KOPT-K1 (cell line): ENCODE measurements around the gene EEFSEC.

Experiments
- H3K27ac ChIP-seq: fragments of 200-600 bp; sonication (generic); 2 replicates; pipeline ENCODE4 v1.5.1; 2016; ENCODE audit warnings: antibody characterized with exemption, mild to moderate bottlenecking, low read depth, low read length; ENCODE audit not compliant: poor library complexity, severe bottlenecking
- H3K36me3 ChIP-seq: fragments of 200-600 bp; sonication (generic); 2 replicates; pipeline ENCODE4 v1.5.1; 2017; ENCODE audit warnings: antibody characterized with exemption, mild to moderate bottlenecking, low read length, moderate library complexity; ENCODE audit not compliant: insufficient read depth
- H3K9me3 ChIP-seq: fragments of 200-600 bp; sonication (generic); 2 replicates; pipeline ENCODE4 v1.5.1; 2017; ENCODE audit warnings: antibody characterized with exemption, low read length, mild to moderate bottlenecking; ENCODE audit not compliant: insufficient read depth, poor library complexity, severe bottlenecking

Gene EEFSEC

DNA sequence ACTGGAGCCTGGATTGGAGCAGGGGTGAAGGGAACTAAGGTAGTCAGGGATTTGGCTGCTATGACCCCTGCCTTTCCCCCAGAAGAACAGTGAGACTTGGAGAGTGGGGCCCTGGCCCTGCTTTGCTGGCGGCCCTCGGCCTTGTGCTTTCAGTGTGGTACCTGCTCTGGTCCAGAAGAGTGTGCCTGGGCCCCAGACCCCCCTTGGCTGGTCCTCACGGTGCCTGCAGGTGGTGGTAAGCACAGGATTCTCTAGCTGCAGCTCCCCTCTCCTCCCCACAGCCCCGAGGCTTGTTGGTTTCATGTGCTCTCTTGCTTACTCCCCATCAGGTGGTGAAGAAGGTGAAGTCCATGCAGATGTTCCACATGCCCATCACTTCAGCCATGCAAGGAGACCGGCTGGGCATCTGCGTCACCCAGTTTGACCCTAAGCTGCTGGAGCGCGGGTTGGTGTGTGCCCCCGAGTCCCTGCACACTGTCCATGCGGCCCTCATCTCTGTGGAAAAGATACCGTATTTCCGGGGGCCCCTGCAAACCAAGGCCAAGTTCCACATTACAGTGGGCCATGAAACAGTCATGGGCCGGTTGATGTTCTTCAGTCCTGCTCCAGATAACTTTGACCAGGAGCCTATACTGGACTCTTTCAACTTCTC lies 187.7 kb downstream of the EEFSEC start:
- no peaks in the 10 kb centered on the region for H3K9me3 ChIP-seq
- peaks cover 39% of the 10 kb centered on the region; the same call in 1 of the 2 replicates for H3K36me3 ChIP-seq
- no peak overlapping the region for H3K27ac ChIP-seq

DNA sequence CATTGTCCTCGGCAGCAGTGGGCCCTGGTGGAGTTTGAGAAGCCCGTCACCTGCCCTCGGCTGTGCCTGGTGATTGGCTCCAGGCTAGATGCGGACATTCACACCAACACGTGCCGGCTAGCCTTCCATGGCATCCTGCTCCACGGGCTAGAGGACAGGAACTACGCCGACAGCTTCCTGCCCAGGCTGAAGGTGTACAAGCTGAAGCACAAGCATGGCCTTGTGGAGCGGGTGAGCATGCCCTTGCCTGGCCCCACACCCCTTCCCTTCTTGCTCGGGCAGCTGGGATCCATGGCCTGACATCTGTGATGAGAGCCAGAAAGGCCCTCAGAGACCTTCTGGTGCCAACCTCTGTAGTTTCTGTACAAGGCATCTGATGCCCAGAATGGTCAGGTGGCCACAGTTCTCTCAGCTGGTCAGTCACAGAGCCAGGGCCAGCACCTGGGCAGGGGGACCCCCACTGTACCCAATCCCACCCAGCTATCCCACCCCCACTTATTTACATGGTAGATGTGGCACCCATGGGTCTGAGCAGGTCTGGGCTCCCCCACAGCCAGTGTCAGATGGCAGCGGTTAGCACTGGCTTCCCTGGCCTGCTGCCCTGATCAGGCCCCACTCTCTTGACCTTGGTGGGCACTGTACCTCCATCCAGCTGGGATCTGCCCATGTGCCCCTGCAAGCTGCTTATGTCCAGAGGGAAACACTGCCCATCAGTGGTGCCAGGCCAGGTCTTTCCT lies 188.5 kb downstream of the EEFSEC start:
- H3K36me3 ChIP-seq: peaks cover 39% of the 10 kb centered on the region; the same call in 1 of the 2 replicates
- no peaks in the 10 kb centered on the region for H3K9me3 ChIP-seq
- H3K27ac ChIP-seq: no peak overlapping the region

- Histone ChIP-seq H3K27ac (no peak overlapping the region), H3K36me3 (peaks cover 30% of the 10 kb centered on the region; the same call in 1 of the 2 replicates), H3K9me3 (no peaks in the 10 kb centered on the region)
Observed at GRCh38 chr3:128342701-128343180, 189.5 kb downstream of the EEFSEC start.

GRCh38 chr3:128343287-128344051 lies 190.2 kb downstream of the EEFSEC start:
- H3K9me3 ChIP-seq: no peaks in the 10 kb centered on the region
- no peak overlapping the region for H3K27ac ChIP-seq
- peaks cover 25% of the 10 kb centered on the region; the same call in 1 of the 2 replicates for H3K36me3 ChIP-seq

DNA sequence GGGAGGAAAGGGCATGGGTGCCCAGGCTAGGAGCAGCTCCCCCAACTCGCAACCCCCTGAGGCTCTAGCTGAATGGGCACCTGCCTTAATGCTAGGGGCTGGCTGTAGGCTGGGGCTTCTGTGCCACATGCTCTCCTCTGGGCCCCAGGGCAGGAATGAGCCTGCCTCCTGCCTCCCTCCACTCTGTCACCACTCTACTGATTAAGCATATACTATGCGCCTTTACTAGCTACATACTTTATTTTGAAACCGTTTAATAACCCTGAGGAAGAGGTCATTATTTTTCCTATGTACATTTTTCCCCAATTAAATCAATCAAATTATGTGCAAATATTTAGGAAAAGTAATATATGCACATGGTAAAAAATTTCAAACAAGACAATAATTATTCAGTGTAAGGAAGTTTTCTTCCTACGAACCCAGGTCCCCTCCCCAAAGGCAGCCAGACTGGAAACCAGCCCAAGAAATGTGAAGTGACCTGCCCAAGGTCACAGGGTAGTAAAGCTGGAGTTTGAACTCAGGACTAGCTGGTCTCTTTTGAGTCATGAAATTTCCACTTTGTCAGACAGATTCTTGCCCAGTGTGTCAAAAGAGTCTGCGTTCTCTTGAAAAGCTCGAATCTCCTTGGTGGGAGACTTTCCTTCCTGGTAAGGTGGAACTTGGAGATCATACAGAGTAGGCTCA lies 190.9 kb downstream of the EEFSEC start:
- Histone ChIP-seq H3K27ac (no peak overlapping the region), H3K9me3 (no peaks in the 10 kb centered on the region), H3K36me3 (peaks cover 25% of the 10 kb centered on the region; the same call in 1 of the 2 replicates)

GRCh38 chr3:128345196-128345595 lies 191.9 kb downstream of the EEFSEC start:
- no peak overlapping the region for H3K27ac ChIP-seq
- no peaks in the 10 kb centered on the region for H3K9me3 ChIP-seq
- peaks cover 25% of the 10 kb centered on the region; the same call in 1 of the 2 replicates for H3K36me3 ChIP-seq

DNA sequence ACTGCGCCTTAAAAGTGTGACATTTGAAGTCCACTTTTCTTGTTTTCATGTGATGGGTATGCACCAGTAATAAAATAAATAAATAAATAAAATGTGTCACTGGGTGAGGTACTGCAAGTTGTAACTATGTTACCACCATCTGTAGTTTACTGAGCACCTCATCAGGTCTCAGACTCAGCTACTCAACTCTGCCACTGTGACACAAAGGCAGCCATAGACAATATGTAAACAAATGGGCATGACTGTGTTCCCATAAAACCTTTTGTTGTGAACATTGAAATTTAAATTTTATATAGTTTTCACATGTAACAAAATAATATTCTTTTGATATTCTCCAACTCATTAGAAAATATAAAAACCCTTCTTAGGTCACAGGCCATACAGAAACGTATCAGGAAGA lies 193.3 kb downstream of the EEFSEC start:
- peaks cover 23% of the 10 kb centered on the region; the same call in 1 of the 2 replicates for H3K36me3 ChIP-seq
- no peak overlapping the region for H3K27ac ChIP-seq
- H3K9me3 ChIP-seq: no peaks in the 10 kb centered on the region

- Histone ChIP-seq H3K9me3 (no peaks in the 10 kb centered on the region), H3K27ac (no peak overlapping the region), H3K36me3 (peaks cover 23% of the 10 kb centered on the region; the same call in 1 of the 2 replicates)
Observed at GRCh38 chr3:128347282-128347681, 194.0 kb downstream of the EEFSEC start.

DNA sequence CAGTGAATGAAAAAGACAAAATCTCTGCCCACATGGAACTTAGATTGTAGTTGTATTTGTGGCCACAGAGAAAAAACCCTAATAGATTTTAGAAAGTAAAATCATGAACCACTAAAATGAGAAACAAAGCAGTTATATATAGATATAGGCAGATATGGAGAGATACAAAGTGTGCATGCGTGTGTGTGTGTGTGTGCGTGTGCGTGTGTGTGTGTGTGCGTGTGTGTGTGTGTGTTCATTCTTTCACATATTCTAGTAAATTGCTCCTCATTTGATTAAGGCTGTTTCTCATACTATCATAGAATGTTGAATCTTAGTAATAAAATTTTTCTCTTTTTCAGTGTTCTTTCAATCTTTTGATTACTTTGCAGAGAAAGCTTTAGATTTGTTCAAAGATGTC lies 194.8 kb downstream of the EEFSEC start:
- H3K27ac ChIP-seq: no peak overlapping the region
- no peaks in the 10 kb centered on the region for H3K9me3 ChIP-seq
- H3K36me3 ChIP-seq: peaks cover 15% of the 10 kb centered on the region; the same call in 1 of the 2 replicates

DNA sequence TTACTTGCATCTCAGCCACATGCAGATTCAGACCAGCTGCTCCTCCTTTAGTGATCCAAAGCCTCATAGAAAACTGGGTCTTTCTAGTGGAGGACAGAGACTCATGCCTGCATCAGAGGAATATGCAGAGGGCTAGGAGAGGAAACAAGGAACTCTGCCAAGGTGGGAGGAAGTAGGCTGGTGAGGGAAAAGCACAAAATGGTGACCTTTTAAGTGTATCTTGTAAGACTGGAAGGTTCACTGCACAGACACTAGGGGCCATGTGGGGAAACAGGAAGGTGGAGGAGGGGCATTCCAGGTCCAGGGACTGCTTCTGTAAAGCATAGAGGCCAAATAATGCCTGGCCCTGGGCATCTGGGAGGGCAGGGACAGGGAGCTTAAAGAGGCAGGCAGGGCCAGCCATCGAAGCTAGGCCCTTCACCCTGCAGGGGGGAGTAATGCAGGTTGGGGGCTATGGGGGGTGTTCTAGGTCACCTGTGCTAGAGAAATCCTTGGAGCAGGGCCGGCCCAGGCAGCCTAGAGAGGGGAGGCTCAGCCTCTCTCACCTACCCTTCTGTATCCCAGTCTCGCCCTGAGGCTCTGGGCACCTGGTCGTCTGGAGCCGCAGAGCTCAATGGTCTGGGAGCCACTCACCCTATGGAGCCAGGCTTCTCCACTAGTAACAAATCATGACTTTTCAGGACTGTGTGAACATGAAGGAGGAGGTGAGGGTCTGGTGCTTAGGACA lies 195.7 kb downstream of the EEFSEC start:
- H3K36me3 ChIP-seq: peaks cover 12% of the 10 kb centered on the region; the same call in 1 of the 2 replicates
- H3K27ac ChIP-seq: no peak overlapping the region
- H3K9me3 ChIP-seq: no peaks in the 10 kb centered on the region

DNA sequence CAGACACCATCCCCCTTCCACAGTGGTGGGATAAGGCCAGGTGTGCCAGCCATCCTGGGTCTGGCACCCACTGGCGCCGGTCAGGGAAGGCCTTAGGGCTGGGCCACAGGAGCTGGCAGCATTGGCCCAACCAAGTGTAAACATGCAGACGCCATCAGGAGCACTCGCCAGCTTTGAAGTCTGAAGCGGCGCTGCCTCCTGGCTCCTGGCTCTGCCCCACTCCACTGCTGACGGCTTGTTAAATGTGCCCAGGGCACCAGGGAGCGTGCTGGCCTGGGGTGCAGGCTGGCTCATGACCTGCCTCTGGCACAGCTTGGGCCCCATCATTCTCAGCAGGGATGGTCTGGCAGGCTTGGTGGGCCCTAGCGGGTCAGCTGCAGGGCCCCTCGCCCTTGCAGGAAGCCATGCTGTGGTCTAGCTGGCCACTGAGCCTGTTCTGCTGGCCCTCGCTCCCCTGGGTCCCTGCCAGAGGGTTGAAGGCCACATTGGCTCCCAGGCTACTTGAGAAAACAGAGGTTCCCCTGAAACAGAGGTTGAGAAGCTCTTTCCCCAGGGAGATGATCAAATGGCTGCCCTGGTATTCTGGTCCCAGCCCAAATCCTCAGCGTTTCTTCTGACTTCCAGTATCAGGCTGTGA lies 196.8 kb downstream of the EEFSEC start:
- Histone ChIP-seq H3K27ac (no peak overlapping the region), H3K36me3 (peaks cover 12% of the 10 kb centered on the region; the same call in 1 of the 2 replicates), H3K9me3 (no peaks in the 10 kb centered on the region)

- H3K27ac ChIP-seq: no peak overlapping the region
- peaks cover 12% of the 10 kb centered on the region; the same call in 1 of the 2 replicates for H3K36me3 ChIP-seq
- no peaks in the 10 kb centered on the region for H3K9me3 ChIP-seq
Observed at GRCh38 chr3:128351546-128351945, 198.3 kb downstream of the EEFSEC start.

GRCh38 chr3:128352326-128352725 lies 199.0 kb downstream of the EEFSEC start:
- Histone ChIP-seq H3K9me3 (no peaks in the 10 kb centered on the region), H3K36me3 (peaks cover 12% of the 10 kb centered on the region; the same call in 1 of the 2 replicates), H3K27ac (no peak overlapping the region)
